HTR-8/SVneo (cell line): ENCODE measurements around the gene COL23A1.

Experiments used
- DNase-seq: peaks from one replicate; pipeline ENCODE4 v3.0.0; 2011; ENCODE audit warnings: low spot score, mixed read lengths; ENCODE audit not compliant: insufficient read length
- FAIRE-seq: peaks from 2 replicates; lab custom pipeline; 2011; peaks lifted over from hg19 to GRCh38; lab: Jason Lieb, UNC

COL23A1 gene

DNA sequence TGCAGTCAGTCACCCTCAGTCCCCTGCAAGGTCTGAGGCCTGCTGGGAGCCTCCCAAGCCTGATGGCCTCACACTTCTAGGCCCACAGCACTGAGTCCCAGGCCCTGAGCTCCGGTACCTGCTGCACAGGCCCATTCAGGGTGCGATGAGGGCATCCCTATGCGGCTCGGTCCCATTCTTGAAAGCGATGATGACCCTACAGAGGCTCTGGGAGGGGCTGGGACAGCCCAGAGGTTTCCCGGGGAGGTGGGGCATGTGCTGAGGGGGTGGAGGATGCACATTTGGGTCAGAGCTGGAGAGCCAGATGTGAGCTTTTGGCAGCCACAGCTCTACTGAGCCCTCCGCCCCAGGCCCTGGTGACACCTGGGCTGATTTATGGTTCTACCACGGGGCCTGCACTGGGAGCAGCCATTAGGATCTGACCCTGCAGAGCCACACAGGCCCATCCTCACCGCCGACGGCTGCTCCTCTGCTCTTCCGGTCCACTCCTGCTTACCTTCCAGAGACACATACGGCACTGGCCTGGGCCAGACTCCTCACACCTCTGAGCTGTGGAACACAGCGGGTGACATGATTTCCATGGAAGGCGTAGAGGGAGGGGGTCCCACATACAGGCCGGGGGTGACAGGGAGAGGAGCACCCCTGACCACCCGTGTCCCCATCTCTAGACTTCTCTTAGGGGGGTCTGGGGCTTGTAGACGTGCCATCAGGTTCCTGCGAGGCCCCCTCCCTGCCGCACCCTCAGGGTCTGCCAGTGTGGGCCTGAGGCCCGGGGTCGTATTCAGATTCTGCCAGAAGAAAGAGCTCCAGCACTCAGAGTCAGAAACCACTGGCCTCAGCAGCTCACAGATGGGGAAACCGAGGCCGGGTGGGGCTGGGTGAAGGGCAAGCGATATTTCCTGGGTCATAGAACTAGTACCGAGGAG is 53.4 kb downstream of the COL23A1 start:
- FAIRE-seq (no peak), DNase-seq (no peak)

- no peak for FAIRE-seq
Observed at GRCh38 chr5:178535299-178536175, 54.7 kb downstream of the COL23A1 start.

GRCh38 chr5:178533136-178533535 is 57.1 kb downstream of the COL23A1 start:
- FAIRE-seq, result no peak
- no peak for DNase-seq

More at GRCh38 chr5:178535299-178536175, 54.7 kb downstream of the COL23A1 start:
- DNase-seq, result no peak

GRCh38 chr5:178532666-178533065 is 57.5 kb downstream of the COL23A1 start:
- FAIRE-seq (no peak), DNase-seq (no peak)

DNA sequence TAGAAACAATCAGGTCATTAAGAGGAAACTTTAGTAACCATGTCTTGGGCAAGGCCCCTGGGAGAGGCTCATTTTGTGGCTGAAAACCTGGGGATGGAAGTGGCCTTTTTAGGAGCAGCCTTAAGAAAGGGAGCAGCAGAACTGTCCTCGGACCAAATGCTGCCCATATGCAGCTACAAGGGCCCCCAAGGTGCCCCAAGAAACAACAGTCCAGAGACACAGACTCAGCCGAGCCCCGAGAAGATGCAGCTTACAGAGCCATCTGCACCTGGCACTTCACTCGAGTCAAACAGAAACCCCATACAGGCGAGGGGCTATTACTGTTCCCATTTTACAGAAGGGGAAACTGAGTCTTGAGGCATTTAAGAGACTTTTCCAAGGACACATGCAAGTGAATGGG is 58.0 kb downstream of the COL23A1 start:
- FAIRE-seq, result no peak
- no peak for DNase-seq

- no peak for DNase-seq
Observed at GRCh38 chr5:178531786-178532185, 58.4 kb downstream of the COL23A1 start.

DNA sequence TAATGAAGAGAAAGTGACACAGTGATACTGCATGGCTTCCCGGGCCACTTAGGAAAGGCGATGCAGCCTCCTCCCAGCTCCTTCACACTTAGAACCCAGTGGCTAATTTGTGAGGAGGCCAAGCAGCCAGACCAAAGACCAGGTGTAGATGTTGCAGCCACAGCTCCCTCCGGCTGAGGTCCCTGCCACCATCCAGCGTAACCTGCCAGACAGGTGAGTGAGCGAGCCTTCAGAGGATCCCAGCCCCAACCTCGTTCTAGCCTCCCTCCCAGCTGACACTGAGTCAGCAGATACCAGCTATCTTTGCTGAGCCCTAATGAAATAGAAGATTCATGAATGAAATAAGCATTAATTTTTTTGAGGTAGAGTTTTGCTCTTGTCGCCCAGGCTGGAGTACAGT is 59.7 kb downstream of the COL23A1 start:
- DNase-seq (no peak), FAIRE-seq (no peak)

More at GRCh38 chr5:178531786-178532185, 58.4 kb downstream of the COL23A1 start:
- no peak for FAIRE-seq

- FAIRE-seq (no peak), DNase-seq (no peak)
Observed at GRCh38 chr5:178529080-178529479, 61.1 kb downstream of the COL23A1 start.

DNA sequence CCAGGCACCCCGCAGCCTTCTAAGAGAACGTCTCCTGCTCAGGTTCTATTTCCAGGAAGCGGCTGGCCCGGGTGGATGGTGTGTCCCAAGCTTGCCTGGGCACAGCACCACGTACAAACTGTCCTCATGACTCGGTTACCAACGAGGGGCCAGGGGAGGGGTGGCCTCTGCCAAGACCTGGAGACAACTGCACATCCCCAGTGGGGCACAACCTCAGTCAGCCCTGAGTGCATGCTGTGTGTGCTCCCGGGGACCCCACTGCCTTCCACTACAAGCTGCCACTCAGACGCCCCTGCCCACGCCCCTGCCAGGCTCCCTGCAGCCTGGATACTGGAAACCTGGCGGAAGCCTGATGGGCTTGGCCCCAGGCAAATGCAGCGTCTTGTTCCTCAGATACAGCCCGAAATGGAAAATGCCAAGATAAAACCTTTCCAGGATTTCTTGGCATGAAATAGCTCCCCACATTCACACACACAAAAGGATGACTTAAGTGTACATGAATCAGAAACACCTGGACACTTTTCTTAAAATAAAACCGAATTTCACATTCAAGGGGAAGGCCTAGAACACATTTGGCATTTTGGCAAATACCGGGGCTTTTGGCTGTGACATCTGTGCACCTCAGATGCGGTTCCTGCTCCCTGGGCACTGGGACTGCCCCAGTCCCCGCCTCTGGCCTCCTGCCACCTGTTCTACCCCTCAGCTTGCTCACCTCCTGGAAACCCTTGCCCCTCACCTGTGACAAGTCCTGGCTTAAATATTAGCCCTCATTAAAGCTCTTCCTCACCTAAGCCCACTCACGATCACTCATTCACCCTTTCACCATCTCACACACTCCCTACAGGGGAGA is 62.5 kb downstream of the COL23A1 start:
- no peak for FAIRE-seq

DNA sequence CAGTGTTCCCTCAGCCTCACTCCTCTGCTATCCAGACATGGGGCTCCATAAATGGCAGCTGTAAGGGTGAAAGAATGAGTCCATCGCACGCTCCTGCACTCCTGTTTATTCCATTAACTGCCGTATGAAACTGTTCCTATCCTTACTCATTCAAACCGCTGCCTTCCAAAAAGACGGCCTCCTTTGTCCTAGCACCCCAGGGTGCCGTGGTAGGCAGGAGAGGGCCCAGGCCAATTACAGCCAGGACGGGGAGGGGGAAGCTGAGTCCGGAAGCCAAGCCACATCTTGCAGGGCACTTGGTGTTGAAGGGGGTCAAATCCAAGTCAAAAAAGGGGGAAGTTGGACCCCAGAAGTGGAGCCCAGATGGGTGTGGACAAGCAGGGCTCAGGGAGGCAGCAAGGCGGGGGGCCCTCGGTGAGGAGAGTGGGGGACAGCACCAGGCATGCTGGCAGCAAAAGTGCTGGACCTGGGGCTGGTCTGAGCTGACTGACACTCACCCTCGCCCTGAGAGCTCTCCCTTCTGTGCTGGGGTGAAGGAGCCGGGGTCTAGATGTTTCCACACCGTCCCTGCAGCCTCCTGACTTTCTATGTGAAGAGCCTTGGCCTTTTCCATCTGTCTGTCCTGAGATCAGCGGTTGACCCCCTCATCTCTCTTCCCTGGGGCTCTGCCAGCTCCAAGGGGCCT is 63.3 kb downstream of the COL23A1 start:
- FAIRE-seq (no peak), DNase-seq (no peak)

More for the DNA sequence above, 62.5 kb downstream of the COL23A1 start:
- DNase-seq, result no peak

GRCh38 chr5:178525906-178526732 is 64.1 kb downstream of the COL23A1 start:
- no peak for FAIRE-seq
- no peak for DNase-seq

DNA sequence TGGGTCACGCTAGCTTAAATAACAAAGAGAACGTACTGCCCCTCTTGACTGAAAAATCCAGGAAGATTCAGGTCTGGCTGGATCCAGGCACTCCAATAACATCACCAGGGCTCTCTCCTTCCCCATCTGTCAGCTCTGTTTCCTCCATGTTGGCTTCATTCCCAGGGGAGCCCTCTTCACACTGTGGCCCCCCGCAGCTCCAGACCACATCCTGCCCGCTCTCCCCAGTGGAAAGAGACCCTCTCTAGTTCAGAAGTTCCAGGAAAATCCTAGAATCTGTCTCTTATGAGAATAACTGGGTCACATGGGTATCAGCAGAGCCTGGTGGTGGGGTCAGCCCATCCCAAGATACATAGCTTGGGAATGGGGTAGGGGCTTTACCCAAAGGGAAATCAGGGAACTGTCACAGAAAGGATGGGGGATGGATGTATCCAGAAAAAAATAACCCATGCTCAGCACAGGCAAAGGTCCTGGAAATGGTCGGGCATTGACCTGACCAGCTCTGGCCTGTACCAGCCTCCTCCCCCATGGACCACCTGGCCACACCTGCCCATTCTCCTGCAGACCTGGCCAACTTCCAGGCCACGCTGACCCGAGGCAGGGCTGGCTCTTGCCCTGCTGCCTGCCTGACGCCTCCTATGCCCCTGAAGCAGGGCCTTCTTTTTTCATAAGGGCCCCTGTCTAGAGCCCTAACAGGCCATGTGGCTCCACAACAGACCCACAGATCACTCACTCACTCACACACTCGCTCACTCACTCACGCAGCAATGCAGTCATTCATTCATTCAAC is 65.9 kb downstream of the COL23A1 start:
- FAIRE-seq, result no peak

DNA sequence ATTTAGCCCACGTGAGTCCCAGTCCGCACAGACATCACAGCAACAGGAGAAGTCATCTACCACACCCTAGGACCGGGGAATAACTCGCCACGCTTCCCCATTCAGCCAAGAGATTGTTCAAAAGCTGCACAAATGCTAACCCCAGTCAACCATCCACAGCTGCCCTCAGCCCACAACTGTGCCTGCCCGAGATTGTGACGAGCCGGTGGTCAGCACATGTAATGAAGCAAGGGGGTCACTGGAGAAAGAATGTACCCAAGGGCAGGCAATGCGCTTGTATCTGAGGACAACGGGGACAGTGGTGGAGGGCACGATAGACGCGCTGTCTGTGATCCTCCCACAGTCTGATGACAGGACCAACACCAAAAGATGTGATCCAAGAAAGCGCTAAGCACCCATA is 67.8 kb downstream of the COL23A1 start:
- no peak for FAIRE-seq
- no peak for DNase-seq

More for the DNA sequence above, 65.9 kb downstream of the COL23A1 start:
- no peak for DNase-seq

GRCh38 chr5:178520851-178521250 is 69.3 kb downstream of the COL23A1 start:
- FAIRE-seq (no peak), DNase-seq (no peak)

DNA sequence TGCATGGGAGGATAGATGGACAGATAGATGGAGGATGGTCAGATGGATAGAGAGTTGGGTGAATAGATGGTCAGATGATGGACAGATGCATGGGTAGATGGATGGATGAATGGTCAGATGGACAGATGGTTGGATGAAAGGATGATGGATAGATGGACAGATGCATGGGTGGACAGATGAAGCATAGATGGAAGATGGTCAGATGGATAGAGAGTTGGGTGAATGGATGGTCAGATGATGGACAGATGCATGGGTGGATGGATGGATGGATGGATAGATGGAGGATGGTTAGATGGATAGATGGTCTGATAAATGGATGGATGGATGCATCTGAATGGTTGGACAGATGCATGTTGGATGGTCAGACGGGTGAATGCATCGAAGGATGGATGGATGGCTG is 70.4 kb downstream of the COL23A1 start:
- no peak for FAIRE-seq
- DNase-seq, result no peak

- no peak for DNase-seq
- FAIRE-seq, result no peak
Observed at GRCh38 chr5:178519155-178519554, 71.0 kb downstream of the COL23A1 start.

GRCh38 chr5:178516504-178517235 is 73.5 kb downstream of the COL23A1 start:
- no peak for DNase-seq
- FAIRE-seq, result no peak
